ENCODE results near the gene CNTF. TPM values are rescaled to one million over a fixed set of nuclear protein-coding genes. Genes with fewer than 3 reads are reported as not detected.

CNTF gene
- total RNA-seq, 1 donor = 2.2 TPM

DNA sequence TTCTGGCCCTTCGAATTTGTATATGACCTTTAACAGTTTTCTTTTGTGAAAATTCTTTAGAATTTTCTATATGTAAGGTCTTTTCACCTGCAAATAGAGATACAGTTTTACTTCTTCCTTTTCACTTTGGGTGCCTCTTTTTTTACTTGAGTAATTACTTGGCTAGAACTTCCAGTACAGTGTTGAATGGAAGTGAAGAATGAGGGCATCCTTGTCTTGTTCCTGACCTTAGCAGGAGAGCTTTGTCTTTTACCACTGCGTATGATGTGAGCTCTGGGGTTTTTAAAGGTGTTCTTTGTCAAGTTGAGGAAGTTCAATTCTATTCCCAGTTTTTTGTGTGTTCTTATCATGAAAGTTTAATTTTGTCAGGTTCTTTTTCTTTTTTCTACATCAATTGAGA, 22.0 kb upstream of the CNTF start:
- TF ChIP-seq, protein P1, sequence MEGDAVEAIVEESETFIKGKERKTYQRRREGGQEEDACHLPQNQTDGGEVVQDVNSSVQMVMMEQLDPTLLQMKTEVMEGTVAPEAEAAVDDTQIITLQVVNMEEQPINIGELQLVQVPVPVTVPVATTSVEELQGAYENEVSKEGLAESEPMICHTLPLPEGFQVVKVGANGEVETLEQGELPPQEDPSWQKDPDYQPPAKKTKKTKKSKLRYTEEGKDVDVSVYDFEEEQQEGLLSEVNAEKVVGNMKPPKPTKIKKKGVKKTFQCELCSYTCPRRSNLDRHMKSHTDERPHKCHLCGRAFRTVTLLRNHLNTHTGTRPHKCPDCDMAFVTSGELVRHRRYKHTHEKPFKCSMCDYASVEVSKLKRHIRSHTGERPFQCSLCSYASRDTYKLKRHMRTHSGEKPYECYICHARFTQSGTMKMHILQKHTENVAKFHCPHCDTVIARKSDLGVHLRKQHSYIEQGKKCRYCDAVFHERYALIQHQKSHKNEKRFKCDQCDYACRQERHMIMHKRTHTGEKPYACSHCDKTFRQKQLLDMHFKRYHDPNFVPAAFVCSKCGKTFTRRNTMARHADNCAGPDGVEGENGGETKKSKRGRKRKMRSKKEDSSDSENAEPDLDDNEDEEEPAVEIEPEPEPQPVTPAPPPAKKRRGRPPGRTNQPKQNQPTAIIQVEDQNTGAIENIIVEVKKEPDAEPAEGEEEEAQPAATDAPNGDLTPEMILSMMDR (IDR thresholded peaks at IDR 0.05; ENCODE audit: insufficient read depth, low read depth, low read length) = no peak
- H3K4me3 ChIP-seq (ENCODE audit: low read depth, low read length) = no peak overlapping the region
- no peak for DNase-seq (ENCODE audit: low read depth)

DNA sequence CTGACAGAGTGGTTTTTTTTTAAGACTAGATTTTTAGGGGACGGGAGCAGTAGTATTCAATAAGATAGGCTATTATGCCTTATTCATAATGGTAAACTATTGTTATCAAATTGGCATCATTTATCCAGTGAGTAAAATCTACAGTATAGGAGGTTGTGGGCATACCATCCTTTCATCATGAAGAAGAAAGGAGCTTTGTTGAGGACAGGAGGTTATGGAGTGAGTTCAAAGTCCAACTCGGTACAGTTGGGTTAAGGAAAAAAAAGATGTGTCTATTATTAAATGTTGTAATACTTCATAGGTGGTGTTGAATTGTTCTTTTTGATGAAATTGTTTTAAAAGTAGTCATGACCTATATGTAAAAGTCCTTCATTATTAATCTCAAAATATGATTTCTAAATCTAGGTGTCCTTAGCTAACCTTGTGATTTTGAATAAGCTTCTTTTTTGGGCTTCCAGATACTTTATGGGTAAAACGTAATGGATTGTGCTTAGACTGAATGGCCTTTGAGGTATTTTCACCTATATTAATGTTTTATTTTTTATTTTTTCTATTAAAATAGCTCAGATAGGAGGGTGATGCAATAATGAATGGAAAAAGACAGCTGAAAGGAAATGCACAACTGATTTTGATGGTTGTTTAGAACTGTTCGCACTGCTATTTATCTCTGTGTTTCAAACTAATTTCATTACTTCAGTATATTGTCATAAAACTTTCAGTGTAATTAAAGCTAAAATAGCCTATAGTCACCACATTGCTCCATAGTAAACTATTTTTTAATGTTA, 15.3 kb upstream of the CNTF start:
- no peak for DNase-seq (ENCODE audit: low read depth)
- H3K4me3 ChIP-seq (ENCODE audit: low read depth, low read length) = no peak overlapping the region
- TF ChIP-seq, protein P1 (IDR thresholded peaks at IDR 0.05; ENCODE audit: insufficient read depth, low read depth, low read length) = no peak

DNA sequence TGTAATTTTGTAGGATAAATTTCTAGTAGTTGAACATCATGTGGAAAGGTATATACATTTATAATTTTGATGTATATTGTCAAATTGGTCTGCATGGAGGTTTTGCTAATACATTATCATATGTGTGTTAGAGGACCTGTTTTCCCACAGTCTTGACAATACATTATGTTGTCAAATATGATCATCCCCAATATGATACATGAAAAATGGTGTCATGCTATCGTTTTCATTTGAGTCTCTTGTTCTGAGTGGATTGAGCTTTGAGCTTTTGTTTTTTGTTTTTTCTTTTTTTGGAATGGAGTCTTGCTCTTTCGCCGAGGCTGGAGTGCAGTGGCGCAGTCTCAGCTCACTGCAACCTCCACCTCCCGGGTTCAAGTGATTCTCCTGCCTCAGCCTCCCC, 14.1 kb upstream of the CNTF start:
- TF ChIP-seq, protein P1 (IDR thresholded peaks at IDR 0.05; ENCODE audit: insufficient read depth, low read depth, low read length) = no peak
- H3K4me3 ChIP-seq (ENCODE audit: low read depth, low read length) = no peak overlapping the region
- DNase-seq (ENCODE audit: low read depth) = no peak

DNA sequence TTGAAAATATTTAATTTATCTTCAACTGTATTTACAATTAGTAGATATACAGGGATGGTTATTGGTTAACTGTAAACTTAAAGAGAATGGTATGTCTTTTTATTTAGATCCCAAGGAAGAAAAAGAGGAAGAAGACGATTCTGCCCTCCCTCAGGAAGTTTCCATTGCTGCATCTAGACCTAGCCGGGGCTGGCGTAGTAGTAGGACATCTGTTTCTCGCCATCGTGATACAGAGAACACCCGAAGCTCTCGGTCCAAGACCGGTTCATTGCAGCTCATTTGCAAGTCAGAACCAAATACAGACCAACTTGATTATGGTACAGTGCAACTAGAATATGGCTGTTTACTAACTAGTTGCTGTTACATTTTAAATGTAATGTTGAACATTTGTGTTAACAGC, 12.7 kb upstream of the CNTF start:
- no peak overlapping the region for H3K4me3 ChIP-seq (ENCODE audit: low read depth, low read length)
- TF ChIP-seq, protein P1 (IDR thresholded peaks at IDR 0.05; ENCODE audit: insufficient read depth, low read depth, low read length) = no peak
- DNase-seq (ENCODE audit: low read depth) = no peak

DNA sequence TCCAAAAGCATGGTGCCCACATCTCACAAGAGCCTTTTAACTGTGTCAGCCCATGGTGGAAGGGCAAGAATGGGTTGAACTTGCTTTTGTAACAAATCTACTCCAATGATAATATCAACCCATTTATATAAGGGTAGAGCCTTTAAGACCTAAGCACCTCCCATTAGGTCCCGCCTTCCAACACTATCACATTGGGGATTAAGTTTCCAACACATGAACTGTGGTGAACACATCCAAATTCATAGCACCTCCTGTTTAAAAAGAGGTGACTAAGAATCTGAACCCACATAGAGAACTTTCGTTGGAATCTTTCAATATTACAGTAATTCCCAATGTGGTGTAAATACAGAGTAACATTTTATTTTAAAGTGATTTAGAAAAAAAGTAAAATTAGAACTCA, 9.2 kb upstream of the CNTF start:
- TF ChIP-seq, protein P1 (IDR thresholded peaks at IDR 0.05; ENCODE audit: insufficient read depth, low read depth, low read length) = no peak
- no peak overlapping the region for H3K4me3 ChIP-seq (ENCODE audit: low read depth, low read length)
- DNase-seq (ENCODE audit: low read depth) = no peak

DNA sequence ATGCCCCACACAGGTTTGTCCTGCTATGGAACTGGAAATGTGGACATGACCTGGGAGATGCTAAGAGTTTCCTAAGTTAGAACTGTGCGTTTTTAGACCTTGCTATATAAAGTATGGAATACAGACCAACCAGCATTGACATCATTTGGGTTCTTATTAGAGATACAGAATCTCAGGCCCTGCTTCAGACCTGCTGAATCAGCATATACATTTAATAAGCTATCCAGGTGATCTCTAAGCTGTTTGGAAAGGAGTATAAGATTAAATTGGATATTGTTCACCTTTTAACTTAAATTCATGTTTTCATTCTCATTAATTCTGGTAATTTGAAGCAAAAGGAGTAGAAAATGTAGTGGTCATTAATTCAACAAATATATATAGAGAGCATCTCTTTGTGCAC, 6.9 kb upstream of the CNTF start:
- DNase-seq (ENCODE audit: low read depth) = no peak
- TF ChIP-seq, protein P1 (IDR thresholded peaks at IDR 0.05; ENCODE audit: insufficient read depth, low read depth, low read length) = no peak
- no peak overlapping the region for H3K4me3 ChIP-seq (ENCODE audit: low read depth, low read length)

DNA sequence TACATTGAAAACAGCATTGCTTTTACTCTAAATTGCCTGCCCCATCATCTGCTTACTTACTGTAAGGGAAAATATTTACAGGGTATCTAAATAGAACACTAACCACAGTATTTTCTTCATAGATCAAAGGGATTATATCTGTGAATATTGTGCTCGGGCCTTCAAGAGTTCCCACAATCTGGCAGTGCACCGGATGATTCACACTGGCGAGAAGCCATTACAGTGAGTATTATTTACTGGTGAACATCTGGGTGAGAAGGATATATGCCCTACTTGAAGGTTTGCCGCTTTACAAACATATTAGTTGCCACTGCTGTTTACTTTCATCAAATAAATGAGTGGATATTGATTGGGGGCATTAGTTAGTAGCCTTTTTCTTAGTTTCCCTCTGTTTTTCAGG, 5.9 kb upstream of the CNTF start:
- TF ChIP-seq, protein P1 (IDR thresholded peaks at IDR 0.05; ENCODE audit: insufficient read depth, low read depth, low read length) = no peak
- peak; percentile 97 for DNase-seq (ENCODE audit: low read depth)
- H3K4me3 ChIP-seq (ENCODE audit: low read depth, low read length) = no peak overlapping the region

Measured in fibroblast of villous mesenchyme (primary cell).